DND-41 (cell line): ENCODE measurements around the gene LAMA2.

Experiments used
- CTCF ChIP-seq: IDR thresholded peaks from 2 replicates; pipeline ENCODE4 v1.5.1; 2012; ENCODE audit warnings: borderline replicate concordance, low read length, moderate library complexity, mild to moderate bottlenecking; ENCODE audit not compliant: poor library complexity, severe bottlenecking; ENCODE audit errors: extremely low read depth
- EZH2 ChIP-seq: IDR thresholded peaks from 3 replicates; pipeline ENCODE4 v1.6.1; 2012; ENCODE audit warnings: borderline replicate concordance, low read depth, mild to moderate bottlenecking, moderate library complexity, low read length, inconsistent platforms; ENCODE audit not compliant: severe bottlenecking

- no peak for TF ChIP-seq CTCF
- no peak for TF ChIP-seq EZH2
Observed at GRCh38 chr6:129184324-129184723, 301.4 kb downstream of the LAMA2 start.
